Keratinocyte (primary cell): ENCODE measurements around the gene RHPN2. TPM values are rescaled to one million over a fixed set of nuclear protein-coding genes. Genes with fewer than 3 reads are reported as not detected.

Experiments used
- DNase-seq: peaks from one replicate; pipeline ENCODE4 v3.0.0-alpha.2; 2011; ENCODE audit warnings: low read depth, missing footprints, low spot score
- FAIRE-seq: peaks from 2 replicates; lab custom pipeline; 2011; peaks lifted over from hg19 to GRCh38; lab: Jason Lieb, UNC
- H2AFZ ChIP-seq: 2 replicates; pipeline ENCODE4 v1.6.0; 2012; ENCODE audit warnings: low read length, control low read depth, inconsistent platforms; ENCODE audit not compliant: control insufficient read depth
- H3K27ac ChIP-seq: 2 replicates; pipeline ENCODE4 v1.5.1; 2011; ENCODE audit warnings: low read length; ENCODE audit not compliant: control insufficient read depth, insufficient read depth
- H3K27me3 ChIP-seq: 3 replicates; pipeline ENCODE4 v1.6.0; 2011; ENCODE audit warnings: low read length; ENCODE audit not compliant: control insufficient read depth, insufficient read depth; ENCODE audit errors: extremely low read depth
- H3K36me3 ChIP-seq, 2 experiments: 2 replicates in 1 of 2; 3 replicates in 1 of 2; pipeline ENCODE4 v1.5.1; 2011; ENCODE audit warnings: low read length in 2 of 2, mild to moderate bottlenecking in 1 of 2; ENCODE audit not compliant: control insufficient read depth in 2 of 2, insufficient read depth in 2 of 2; ENCODE audit errors: extremely low read depth in 1 of 2
- H3K4me1 ChIP-seq: 3 replicates; pipeline ENCODE4 v1.5.1; 2011; ENCODE audit warnings: low read length; ENCODE audit not compliant: control insufficient read depth, insufficient read depth; ENCODE audit errors: extremely low read depth
- H3K4me2 ChIP-seq: 3 replicates; pipeline ENCODE4 v1.6.0; 2011; ENCODE audit warnings: low read depth, low read length; ENCODE audit not compliant: control insufficient read depth, insufficient read depth; ENCODE audit errors: extremely low read depth
- H3K4me3 ChIP-seq, 3 experiments: fragments of 200-600 bp in 1 of 3; sonication (generic) in 1 of 3; 2 replicates in 2 of 3; 3 replicates in 1 of 3; pipeline ENCODE4 v1.5.1; 2011 to 2016; ENCODE audit warnings: low read length in 3 of 3, mild to moderate bottlenecking in 3 of 3, control low read depth in 2 of 3, inconsistent platforms in 1 of 3, low read depth in 1 of 3, mixed read lengths in 1 of 3, mixed run types in 1 of 3, moderate library complexity in 1 of 3; ENCODE audit not compliant: control insufficient read depth in 2 of 3, insufficient read depth in 2 of 3; ENCODE audit errors: extremely low read depth in 1 of 3
- H3K79me2 ChIP-seq: 2 replicates; pipeline ENCODE4 v1.6.0; 2012; ENCODE audit warnings: low read length; ENCODE audit not compliant: control insufficient read depth, insufficient read depth
- H3K9ac ChIP-seq: 3 replicates; pipeline ENCODE4 v1.6.0; 2011; ENCODE audit warnings: low read length; ENCODE audit not compliant: control insufficient read depth, insufficient read depth; ENCODE audit errors: extremely low read depth
- H3K9me1 ChIP-seq: 3 replicates; pipeline ENCODE4 v1.6.0; 2011; ENCODE audit warnings: low read length; ENCODE audit not compliant: control insufficient read depth, insufficient read depth; ENCODE audit errors: extremely low read depth
- H3K9me3 ChIP-seq: 2 replicates; pipeline ENCODE4 v1.5.1; 2012; ENCODE audit warnings: low read depth, low read length; ENCODE audit not compliant: control insufficient read depth
- H4K20me1 ChIP-seq: 3 replicates; pipeline ENCODE4 v1.6.0; 2011; ENCODE audit warnings: low read length; ENCODE audit not compliant: control insufficient read depth, insufficient read depth; ENCODE audit errors: extremely low read depth
- EZH2 ChIP-seq: IDR thresholded peaks from one replicate; pipeline ENCODE4 v1.6.1; 2012; ENCODE audit warnings: inconsistent platforms, mild to moderate bottlenecking, low read length, moderate library complexity
- dilution Hi-C: fragments of 300-500 bp; cut with MboI; formaldehyde crosslinking; loops from one replicate; pipeline ENCODE4 v1.7.0; 2020; ENCODE audit warnings: low sequenced_read_pairs; ENCODE audit not compliant: extremely low pct_ligation_motif_present
- polyA plus RNA-seq, 5 experiments: library from polyadenylated mRNA; depleted of rRNA in 3 of 5; stranded (reverse) in 3 of 5; stranded (forward) in 1 of 5; unstranded in 1 of 5; fragments of >200 nt; gene quantifications; 1 replicate in 1 of 5; 2 replicates in 3 of 5; 3 replicates in 1 of 5; pipeline versions ENCODE4 v1.2.1 to v1.2.3, GENCODE V29; 2011 to 2012; ENCODE audit warnings: missing spikeins in 2 of 5, low read depth in 1 of 5, low replicate concordance in 1 of 5
- TF ChIP-seq, protein P1 (sequence below), 3 experiments: IDR thresholded peaks in 1 of 3; conservative IDR thresholded peaks in 1 of 3; optimal IDR thresholded peaks in 1 of 3; 2 replicates in 2 of 3; 3 replicates in 1 of 3; pipeline versions ENCODE3 to v1.5.1; 2011; ENCODE audit warnings: low read length in 3 of 3, mild to moderate bottlenecking in 3 of 3, moderate library complexity in 2 of 3, control low read depth in 1 of 3, inconsistent platforms in 1 of 3; ENCODE audit not compliant: insufficient read depth in 2 of 3; ENCODE audit errors: extremely low read depth in 1 of 3

The RHPN2 gene
- polyA plus RNA-seq, 1 donor (not counting 4 experiments of a cell fraction or from before 2014, with no cell fraction given): 6.6 TPM

- H3K27ac ChIP-seq: no peak overlapping the region
- no peak for TF ChIP-seq EZH2
- TF ChIP-seq, protein P1, sequence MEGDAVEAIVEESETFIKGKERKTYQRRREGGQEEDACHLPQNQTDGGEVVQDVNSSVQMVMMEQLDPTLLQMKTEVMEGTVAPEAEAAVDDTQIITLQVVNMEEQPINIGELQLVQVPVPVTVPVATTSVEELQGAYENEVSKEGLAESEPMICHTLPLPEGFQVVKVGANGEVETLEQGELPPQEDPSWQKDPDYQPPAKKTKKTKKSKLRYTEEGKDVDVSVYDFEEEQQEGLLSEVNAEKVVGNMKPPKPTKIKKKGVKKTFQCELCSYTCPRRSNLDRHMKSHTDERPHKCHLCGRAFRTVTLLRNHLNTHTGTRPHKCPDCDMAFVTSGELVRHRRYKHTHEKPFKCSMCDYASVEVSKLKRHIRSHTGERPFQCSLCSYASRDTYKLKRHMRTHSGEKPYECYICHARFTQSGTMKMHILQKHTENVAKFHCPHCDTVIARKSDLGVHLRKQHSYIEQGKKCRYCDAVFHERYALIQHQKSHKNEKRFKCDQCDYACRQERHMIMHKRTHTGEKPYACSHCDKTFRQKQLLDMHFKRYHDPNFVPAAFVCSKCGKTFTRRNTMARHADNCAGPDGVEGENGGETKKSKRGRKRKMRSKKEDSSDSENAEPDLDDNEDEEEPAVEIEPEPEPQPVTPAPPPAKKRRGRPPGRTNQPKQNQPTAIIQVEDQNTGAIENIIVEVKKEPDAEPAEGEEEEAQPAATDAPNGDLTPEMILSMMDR (optimal IDR thresholded peaks at IDR 0.05 in 1 of 3, IDR thresholded peaks at IDR 0.05 in 1 of 3, conservative IDR thresholded peaks at IDR 0.05 in 1 of 3; ENCODE audit: extremely low read depth in 1 of 3, insufficient read depth in 2 of 3, low read length in 3 of 3): no peak
- dilution Hi-C loops: no loop called here
- DNase-seq (no peak), FAIRE-seq (no peak)
- H4K20me1 ChIP-seq: no peaks in the 10 kb centered on the region
- no peaks in the 10 kb centered on the region for H3K27me3 ChIP-seq
- no peak overlapping the region for H3K4me3 ChIP-seq
- no peaks in the 10 kb centered on the region for H3K9me1 ChIP-seq
- no peaks in the 10 kb centered on the region for H3K4me1 ChIP-seq
- H3K79me2 ChIP-seq: peaks cover 3% of the 10 kb centered on the region
- no peak overlapping the region for H3K4me2 ChIP-seq
- no peak overlapping the region for H2AFZ ChIP-seq
- no peaks in the 10 kb centered on the region for H3K36me3 ChIP-seq
- H3K9ac ChIP-seq: no peak overlapping the region
- no peaks in the 10 kb centered on the region for H3K9me3 ChIP-seq
These were observed 29.2 kb downstream of the RHPN2 start for GRCh38 chr19:33035461-33035860.

DNA sequence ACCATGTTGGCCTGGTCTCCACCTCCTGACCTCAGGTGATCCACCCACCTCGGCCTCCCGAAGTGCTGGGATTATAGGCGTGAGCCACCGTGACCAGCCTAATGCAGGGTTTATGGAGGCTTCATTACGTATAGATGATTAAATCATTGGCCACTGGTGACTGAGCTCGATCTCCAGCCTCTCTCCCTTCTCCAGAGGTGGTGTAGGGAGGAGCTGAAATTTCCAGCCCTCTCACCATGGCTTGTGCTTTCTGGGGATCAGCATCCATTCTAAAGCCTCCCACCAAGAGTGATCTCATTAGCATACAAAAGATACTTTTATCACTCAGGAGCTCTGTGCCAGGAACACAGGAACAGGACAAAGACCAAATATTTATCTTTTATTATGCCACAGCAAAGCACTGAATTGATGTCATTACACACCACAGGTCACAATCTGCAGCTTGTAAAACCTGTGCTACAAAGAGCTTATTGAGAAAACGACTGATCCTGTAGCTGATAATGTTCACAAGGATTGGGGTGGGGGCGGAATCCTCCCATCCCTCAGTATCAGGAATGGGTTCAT is 32.4 kb downstream of the RHPN2 start:
- Histone ChIP-seq H3K4me2 (no peak overlapping the region), H3K9me1 (no peaks in the 10 kb centered on the region), H3K27me3 (no peaks in the 10 kb centered on the region), H3K9me3 (no peaks in the 10 kb centered on the region), H2AFZ (no peak overlapping the region), H3K27ac (no peak overlapping the region), H3K9ac (no peak overlapping the region), H4K20me1 (no peaks in the 10 kb centered on the region), H3K4me3 (no peak overlapping the region), H3K79me2 (no peaks in the 10 kb centered on the region), H3K4me1 (no peaks in the 10 kb centered on the region), H3K36me3 (no peaks in the 10 kb centered on the region)
- no peak for DNase-seq
- no peak for FAIRE-seq
- no peak for TF ChIP-seq EZH2
- TF ChIP-seq, protein P1 (optimal IDR thresholded peaks at IDR 0.05 in 1 of 3, IDR thresholded peaks at IDR 0.05 in 1 of 3, conservative IDR thresholded peaks at IDR 0.05 in 1 of 3; ENCODE audit: extremely low read depth in 1 of 3, insufficient read depth in 2 of 3, low read length in 3 of 3): no peak
- dilution Hi-C loops: no loop called here
